CD4-positive, alpha-beta T cell treated with Interferon gamma for 1 hour (primary cell): ENCODE data around the gene BCL2.

Source experiments
- DNase-seq: peaks from one replicate; pipeline ENCODE4 v3.0.0-alpha.2; 2020

Gene BCL2

GRCh38 chr18:63155169-63155852, 164.3 kb downstream of the BCL2 start:
- peak; percentile 76 for DNase-seq

DNA sequence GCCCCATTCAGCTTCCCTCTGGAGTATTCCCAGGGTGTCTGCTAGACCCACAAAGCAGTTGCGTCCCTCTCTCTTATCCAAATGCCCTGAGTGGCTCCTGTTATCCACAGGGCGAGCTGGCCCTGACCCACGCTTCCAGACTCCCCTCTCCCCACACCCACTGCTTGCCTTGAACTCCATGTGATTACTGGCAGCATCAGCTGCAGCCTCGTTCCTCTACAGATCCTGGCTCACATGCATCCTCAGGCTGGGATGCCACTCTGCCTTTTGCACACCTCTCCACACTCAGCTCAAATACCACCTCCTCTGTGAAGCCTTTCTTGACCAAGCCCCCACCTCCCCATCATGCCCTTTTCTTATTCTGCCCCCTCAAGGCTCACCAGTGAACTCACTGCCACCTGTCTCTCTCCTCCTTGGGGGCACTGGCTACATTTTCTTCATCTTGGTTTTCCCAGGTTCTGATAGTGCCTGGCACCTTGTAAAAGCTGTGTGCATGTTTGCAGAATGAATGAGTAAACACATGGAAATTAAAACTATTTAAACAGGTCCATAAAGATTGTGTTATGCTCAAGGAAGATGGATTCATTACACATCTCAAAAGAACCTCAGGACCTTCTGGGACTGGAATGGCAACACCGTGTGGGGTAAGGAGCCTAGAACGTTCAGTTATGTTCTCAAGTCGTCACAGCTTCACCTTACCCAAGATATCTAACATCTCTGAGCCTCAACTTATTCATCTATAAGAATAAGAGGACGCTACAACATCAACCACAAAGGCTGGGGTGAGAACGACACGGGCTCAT, 165.0 kb downstream of the BCL2 start:
- no peak for DNase-seq

GRCh38 chr18:63152791-63153190, 166.8 kb downstream of the BCL2 start:
- DNase-seq = no peak

DNA sequence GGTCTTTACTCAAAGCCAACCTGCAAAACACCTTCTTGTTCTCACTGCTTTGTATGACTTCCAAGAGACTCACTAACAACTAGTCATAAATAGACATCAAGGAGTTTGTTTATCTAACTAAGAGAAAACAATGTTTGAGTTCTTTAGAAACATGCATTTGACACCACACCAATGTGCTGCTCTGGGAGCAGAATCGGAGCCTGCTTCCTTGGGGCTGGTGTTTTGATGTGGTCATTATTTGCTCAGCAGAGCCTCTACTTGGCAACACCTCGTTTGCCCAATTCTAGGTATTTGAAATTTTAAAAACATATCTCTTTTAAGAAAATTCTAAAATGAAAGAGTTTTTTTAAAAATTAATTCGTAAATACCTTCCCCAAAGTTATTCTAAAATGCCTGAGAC, 167.5 kb downstream of the BCL2 start:
- peak; percentile 31 for DNase-seq

GRCh38 chr18:63151539-63151938, 168.0 kb downstream of the BCL2 start:
- no peak for DNase-seq

- DNase-seq = no peak
Measured at GRCh38 chr18:63150942-63151421, 168.6 kb downstream of the BCL2 start.

DNA sequence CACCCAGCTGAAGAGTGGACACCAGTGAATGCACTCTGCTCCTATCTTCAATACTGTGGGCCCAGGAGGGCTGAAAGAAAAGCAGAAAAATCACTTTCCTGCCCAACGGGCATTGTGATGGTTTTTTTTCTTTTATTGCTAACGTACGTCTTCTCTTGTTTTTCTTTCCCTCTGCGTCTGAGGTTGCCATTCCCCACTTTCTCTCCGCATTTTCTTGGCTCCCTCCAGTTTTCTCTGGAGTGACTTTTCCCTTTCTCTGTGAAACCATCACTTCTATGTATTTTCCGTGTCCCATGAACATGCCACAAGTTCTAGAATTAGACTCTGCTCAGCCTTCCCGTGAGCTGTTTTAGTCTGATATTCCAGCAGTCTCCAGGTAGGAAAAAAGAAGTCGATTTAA, 169.2 kb downstream of the BCL2 start:
- no peak for DNase-seq

GRCh38 chr18:63149302-63149587, 170.3 kb downstream of the BCL2 start:
- no peak for DNase-seq

DNA sequence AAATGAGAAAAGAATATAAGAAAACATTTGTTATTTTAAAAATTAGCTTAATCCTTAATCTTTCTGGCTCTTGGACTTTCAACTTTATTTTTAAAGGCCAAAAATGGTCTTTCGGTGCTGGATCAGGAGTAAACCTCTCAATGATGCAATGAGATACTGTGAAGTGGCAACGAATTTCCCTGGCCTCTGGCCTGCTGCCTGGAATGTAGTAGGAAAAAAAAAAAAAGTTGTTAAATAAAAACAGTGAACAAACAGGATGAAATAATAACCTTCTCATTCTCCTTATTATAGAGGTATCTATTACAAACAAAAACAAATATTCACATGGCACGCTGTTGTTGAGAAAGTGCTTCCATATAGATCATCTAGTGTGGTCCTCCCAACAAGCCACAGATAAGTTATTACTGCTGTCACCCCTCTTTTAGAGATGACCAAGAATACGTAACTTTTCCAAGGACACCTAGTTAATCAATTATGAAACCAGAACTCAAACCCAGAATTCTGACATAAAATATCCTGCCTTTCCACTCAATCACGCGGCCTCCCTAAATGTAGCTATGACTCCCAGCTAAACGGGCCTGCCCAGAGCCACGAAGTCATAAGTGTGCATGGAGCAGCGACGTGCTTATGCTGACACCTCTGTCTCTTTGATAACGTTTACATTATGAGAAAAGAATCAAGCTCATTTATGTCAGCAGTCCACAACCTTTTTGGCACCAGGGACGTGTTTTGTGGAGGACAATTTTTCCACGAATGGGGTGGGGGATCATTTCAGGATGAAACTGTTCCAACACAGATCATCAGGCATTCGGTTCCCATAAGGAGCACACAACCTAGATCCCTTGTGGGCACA, 170.9 kb downstream of the BCL2 start:
- DNase-seq = no peak

- no peak for DNase-seq
Measured at GRCh38 chr18:63147973-63148372, 171.6 kb downstream of the BCL2 start.

- DNase-seq = no peak
Measured at GRCh38 chr18:63146828-63147409, 172.7 kb downstream of the BCL2 start.

GRCh38 chr18:63145851-63146555, 173.6 kb downstream of the BCL2 start:
- DNase-seq = no peak

GRCh38 chr18:63145166-63145850, 174.3 kb downstream of the BCL2 start:
- DNase-seq = no peak

GRCh38 chr18:63144748-63145147, 174.8 kb downstream of the BCL2 start:
- DNase-seq = no peak

GRCh38 chr18:63143330-63143771, 176.2 kb downstream of the BCL2 start:
- DNase-seq = no peak

GRCh38 chr18:63142594-63143225, 176.9 kb downstream of the BCL2 start:
- no peak for DNase-seq

GRCh38 chr18:63141778-63142176, 177.8 kb downstream of the BCL2 start:
- DNase-seq = no peak

DNA sequence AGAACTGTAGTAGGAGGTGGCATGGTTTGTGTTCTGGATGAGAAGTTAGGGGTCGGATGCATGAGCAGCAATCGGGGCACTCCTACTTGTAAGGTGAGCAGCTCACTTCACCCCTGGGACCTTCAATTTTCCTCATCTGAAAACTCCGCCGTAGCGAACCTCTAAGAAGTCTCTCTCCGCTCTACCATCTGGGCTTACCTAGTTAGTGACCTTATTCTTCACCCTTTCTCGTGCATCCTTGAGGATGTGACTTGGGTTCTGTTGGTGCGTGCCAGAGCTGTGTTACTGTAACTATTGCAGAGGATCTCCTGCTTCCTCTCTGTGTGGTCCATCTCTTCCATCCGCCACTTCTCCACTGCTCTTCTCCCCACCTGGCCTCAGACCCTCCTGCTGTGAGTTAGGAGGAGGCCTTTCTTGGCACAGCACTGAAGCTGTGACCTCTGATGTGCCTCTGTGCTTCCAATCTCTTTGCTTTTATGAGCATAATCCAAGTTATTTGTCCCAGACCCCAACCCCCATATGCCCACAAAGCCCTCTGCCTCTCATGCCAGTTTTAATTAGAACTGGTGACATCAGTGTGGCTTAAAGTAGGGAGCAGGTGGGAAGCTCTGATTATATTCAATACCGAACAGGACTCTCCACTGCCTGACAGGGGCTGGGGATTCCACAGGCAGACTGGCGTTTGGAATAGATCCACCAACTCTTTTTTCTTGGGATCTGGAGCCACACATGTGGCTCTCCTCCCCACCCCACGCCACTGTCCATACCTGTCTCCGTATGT, 178.4 kb downstream of the BCL2 start:
- no peak for DNase-seq

GRCh38 chr18:63140038-63140450, 179.5 kb downstream of the BCL2 start:
- DNase-seq = no peak
